ENCODE measurements around the gene HEPN1. TPM values are rescaled to one million over a fixed set of nuclear protein-coding genes. Genes with fewer than 3 reads are reported as not detected.

HEPN1 gene
- total and polyA plus RNA-seq, 9 of the 15 experiments (the other 6 are each of a cell fraction or from before 2014, with no cell fraction given): not detected

DNA sequence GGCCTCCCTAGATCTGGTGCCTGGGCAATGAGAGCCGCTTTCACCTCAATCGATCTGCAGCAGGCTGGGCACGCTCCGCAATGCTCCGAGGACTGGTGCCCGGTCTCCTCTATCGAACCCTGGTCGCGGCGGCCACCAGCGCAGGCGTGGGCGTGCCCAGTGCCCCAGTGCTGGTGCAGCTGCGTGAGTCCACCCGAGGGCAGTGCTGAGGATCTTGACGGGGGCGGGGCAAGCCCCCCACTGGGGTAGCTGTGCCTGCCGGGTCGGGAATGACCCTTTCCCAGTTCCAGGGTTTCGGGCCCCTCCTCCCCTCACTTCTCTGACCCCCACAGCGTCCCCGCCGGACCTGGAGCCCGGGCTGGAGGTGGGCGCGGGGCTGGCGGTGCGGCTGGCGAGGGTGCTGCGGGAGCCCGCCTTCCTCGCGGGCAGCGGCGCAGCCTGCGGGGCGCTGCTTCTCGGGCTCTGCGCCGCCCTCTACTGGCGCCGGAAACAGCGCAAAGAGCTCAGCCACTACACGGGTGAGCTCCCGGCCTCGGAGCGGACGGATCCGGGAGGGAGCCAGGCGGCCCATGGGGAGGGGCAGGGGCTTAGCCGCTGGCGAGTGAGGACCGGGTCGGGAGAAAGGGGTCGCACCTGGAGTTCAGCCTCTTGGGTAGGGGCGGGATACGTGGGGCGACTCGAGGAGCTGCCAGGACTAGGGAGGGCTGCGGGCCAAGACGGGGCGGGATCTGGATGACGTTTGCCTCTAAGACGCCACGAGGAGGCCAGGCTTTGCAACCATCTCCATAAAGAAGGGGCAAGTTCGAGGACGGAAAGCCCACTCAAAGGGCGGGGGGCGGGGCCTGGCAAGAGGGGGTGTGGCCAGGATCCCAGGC lies 42.9 kb upstream of the HEPN1 start (continued):
- TF ChIP-seq KDM5B (IDR thresholded peaks at IDR 0.05; ENCODE audit: insufficient replicate concordance, low read depth, low read length): no peak
- TF ChIP-seq, protein P1, sequence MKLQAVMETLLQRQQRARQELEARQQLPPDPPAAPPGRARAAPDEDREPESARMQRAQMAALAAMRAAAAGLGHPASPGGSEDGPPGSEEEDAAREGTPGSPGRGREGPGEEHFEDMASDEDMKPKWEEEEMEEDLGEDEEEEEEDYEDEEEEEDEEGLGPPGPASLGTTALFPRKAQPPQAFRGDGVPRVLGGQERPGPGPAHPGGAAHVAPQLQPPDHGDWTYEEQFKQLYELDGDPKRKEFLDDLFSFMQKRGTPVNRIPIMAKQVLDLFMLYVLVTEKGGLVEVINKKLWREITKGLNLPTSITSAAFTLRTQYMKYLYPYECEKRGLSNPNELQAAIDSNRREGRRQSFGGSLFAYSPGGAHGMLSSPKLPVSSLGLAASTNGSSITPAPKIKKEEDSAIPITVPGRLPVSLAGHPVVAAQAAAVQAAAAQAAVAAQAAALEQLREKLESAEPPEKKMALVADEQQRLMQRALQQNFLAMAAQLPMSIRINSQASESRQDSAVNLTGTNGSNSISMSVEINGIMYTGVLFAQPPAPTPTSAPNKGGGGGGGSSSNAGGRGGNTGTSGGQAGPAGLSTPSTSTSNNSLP (IDR thresholded peaks at IDR 0.05; ENCODE audit: borderline replicate concordance, low read depth, low read length): no peak
- no peak for TF ChIP-seq IFI16 (CRISPR knock-in tag; IDR thresholded peaks at IDR 0.05)
- TF ChIP-seq, protein P2, sequence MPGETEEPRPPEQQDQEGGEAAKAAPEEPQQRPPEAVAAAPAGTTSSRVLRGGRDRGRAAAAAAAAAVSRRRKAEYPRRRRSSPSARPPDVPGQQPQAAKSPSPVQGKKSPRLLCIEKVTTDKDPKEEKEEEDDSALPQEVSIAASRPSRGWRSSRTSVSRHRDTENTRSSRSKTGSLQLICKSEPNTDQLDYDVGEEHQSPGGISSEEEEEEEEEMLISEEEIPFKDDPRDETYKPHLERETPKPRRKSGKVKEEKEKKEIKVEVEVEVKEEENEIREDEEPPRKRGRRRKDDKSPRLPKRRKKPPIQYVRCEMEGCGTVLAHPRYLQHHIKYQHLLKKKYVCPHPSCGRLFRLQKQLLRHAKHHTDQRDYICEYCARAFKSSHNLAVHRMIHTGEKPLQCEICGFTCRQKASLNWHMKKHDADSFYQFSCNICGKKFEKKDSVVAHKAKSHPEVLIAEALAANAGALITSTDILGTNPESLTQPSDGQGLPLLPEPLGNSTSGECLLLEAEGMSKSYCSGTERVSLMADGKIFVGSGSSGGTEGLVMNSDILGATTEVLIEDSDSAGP (CRISPR knock-in tag; IDR thresholded peaks at IDR 0.05): no peak
- TF ChIP-seq, protein P3, sequence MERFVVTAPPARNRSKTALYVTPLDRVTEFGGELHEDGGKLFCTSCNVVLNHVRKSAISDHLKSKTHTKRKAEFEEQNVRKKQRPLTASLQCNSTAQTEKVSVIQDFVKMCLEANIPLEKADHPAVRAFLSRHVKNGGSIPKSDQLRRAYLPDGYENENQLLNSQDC (CRISPR knock-in tag; IDR thresholded peaks at IDR 0.05): no peak
- TF ChIP-seq ZKSCAN1 (IDR thresholded peaks at IDR 0.05; ENCODE audit: low read depth, low read length): no peak
- peak; percentile 5; the same call in 1 of the 2 replicates for TF ChIP-seq CHD2 (IDR thresholded peaks at IDR 0.05; ENCODE audit: low read depth, low read length)
- TF ChIP-seq FOXP1 (CRISPR knock-in tag; IDR thresholded peaks at IDR 0.05): no peak
- TF ChIP-seq TAF1 (IDR thresholded peaks at IDR 0.05; ENCODE audit: control insufficient read depth, extremely low read depth, insufficient read depth, low read length, severe bottlenecking): peak; percentile 46
- TF ChIP-seq ZNF253 (CRISPR knock-in tag; conservative IDR thresholded peaks at IDR 0.05): no peak
- TF ChIP-seq, protein P4, sequence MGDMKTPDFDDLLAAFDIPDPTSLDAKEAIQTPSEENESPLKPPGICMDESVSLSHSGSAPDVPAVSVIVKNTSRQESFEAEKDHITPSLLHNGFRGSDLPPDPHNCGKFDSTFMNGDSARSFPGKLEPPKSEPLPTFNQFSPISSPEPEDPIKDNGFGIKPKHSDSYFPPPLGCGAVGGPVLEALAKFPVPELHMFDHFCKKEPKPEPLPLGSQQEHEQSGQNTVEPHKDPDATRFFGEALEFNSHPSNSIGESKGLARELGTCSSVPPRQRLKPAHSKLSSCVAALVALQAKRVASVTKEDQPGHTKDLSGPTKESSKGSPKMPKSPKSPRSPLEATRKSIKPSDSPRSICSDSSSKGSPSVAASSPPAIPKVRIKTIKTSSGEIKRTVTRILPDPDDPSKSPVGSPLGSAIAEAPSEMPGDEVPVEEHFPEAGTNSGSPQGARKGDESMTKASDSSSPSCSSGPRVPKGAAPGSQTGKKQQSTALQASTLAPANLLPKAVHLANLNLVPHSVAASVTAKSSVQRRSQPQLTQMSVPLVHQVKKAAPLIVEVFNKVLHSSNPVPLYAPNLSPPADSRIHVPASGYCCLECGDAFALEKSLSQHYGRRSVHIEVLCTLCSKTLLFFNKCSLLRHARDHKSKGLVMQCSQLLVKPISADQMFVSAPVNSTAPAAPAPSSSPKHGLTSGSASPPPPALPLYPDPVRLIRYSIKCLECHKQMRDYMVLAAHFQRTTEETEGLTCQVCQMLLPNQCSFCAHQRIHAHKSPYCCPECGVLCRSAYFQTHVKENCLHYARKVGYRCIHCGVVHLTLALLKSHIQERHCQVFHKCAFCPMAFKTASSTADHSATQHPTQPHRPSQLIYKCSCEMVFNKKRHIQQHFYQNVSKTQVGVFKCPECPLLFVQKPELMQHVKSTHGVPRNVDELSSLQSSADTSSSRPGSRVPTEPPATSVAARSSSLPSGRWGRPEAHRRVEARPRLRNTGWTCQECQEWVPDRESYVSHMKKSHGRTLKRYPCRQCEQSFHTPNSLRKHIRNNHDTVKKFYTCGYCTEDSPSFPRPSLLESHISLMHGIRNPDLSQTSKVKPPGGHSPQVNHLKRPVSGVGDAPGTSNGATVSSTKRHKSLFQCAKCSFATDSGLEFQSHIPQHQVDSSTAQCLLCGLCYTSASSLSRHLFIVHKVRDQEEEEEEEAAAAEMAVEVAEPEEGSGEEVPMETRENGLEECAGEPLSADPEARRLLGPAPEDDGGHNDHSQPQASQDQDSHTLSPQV (IDR thresholded peaks at IDR 0.05): no peak
- TF ChIP-seq ASH1L (IDR thresholded peaks at IDR 0.05; ENCODE audit: borderline replicate concordance, low read depth, partially characterized antibody): no peak
- TF ChIP-seq EP300 (IDR thresholded peaks at IDR 0.05; ENCODE audit: low read length): no peak
- no peak for TF ChIP-seq GATAD2A (IDR thresholded peaks at IDR 0.05)
- TF ChIP-seq EHMT2 (IDR thresholded peaks at IDR 0.05): 0 out of 2 replicates have a peak, but pooled peaks have one; percentile 24
- TF ChIP-seq TAF9B (IDR thresholded peaks at IDR 0.05; ENCODE audit: partially characterized antibody): no peak
- no peak for TF ChIP-seq PURB (CRISPR knock-in tag; IDR thresholded peaks at IDR 0.05; ENCODE audit: low read depth)
- TF ChIP-seq, protein P5, sequence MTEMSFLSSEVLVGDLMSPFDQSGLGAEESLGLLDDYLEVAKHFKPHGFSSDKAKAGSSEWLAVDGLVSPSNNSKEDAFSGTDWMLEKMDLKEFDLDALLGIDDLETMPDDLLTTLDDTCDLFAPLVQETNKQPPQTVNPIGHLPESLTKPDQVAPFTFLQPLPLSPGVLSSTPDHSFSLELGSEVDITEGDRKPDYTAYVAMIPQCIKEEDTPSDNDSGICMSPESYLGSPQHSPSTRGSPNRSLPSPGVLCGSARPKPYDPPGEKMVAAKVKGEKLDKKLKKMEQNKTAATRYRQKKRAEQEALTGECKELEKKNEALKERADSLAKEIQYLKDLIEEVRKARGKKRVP (CRISPR knock-in tag; IDR thresholded peaks at IDR 0.05): no peak
- no peak for TF ChIP-seq KDM1A (IDR thresholded peaks at IDR 0.05)

Data from K562 (cell line).